Erythroblast (primary cell): Measurements from ENCODE around the gene ZNF609.

Experiments
- GATA1 ChIP-seq: IDR thresholded peaks from 2 replicates; pipeline ENCODE4 v1.6.1; 2011; ENCODE audit warnings: low read depth, mild to moderate bottlenecking, control low read depth, low read length, moderate library complexity
- POLR2A ChIP-seq: IDR thresholded peaks from 2 replicates; pipeline ENCODE4 v1.6.1; 2011; ENCODE audit warnings: mild to moderate bottlenecking, low read length

DNA sequence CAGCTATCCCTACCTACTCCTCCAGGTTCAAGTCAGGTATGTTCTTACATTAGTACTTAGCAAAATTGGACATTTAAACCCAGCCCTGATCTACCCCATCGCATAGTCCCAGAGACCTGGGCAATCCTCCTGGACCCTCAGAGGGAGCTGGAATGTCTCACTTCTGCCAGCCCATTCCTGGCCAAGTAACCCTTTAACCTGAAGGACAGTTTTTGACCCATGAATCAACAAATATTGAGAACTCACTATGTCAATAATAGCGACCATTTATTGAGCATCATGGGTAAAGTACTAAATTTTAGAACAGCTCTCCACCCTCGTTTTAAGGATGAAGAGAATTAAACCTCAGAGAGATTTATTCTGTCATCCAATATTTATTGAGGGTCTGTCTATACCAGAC lies 244.6 kb downstream of the ZNF609 start:
- TF ChIP-seq POLR2A (no peak), GATA1 (no peak)
